H1 (cell line): ENCODE data around the gene ARHGAP26. TPM values are rescaled to one million over a fixed set of nuclear protein-coding genes. Genes with fewer than 3 reads are reported as not detected.
A peak's percentile ranks its signal among the peaks of the same experiment; 100 is the strongest.

Experiments used
- CTCF ChIA-PET: fragments of 300-600 bp; sonication (Branson Sonifier 250); formaldehyde crosslinking; loops from one replicate; lab custom pipeline; 2021; ENCODE audit not compliant: partially characterized antibody; lab: Charles Lee
- POLR2A ChIA-PET: fragments of 300-600 bp; sonication (Branson Sonifier 250); formaldehyde crosslinking; loops from one replicate; lab custom pipeline; 2021; ENCODE audit warnings: inconsistent platforms; ENCODE audit not compliant: partially characterized antibody; lab: Charles Lee
- DNase-seq, 2 experiments: peaks; one replicate each; pipeline versions ENCODE4 v3.0.0 to v3.0.0-alpha.2; 2010 to 2022; ENCODE audit warnings: low spot score in 2 of 2, low read depth in 1 of 2, mixed read lengths in 1 of 2
- FAIRE-seq: peaks from 2 replicates; lab custom pipeline; 2011; peaks lifted over from hg19 to GRCh38; lab: Jason Lieb, UNC
- H2AFZ ChIP-seq: 2 replicates; pipeline ENCODE4 v1.8.1; 2012; ENCODE audit warnings: low read length, inconsistent platforms
- H2AK5ac ChIP-seq: 2 replicates; pipeline ENCODE4 v1.6.1; 2013; ENCODE audit warnings: low read depth, low read length
- H2BK120ac ChIP-seq: replicated peaks from 2 replicates; pipeline ENCODE3; 2013; ENCODE audit warnings: low read depth, low read length, inconsistent platforms
- H2BK12ac ChIP-seq: 2 replicates; pipeline ENCODE4 v1.6.1; 2013; ENCODE audit warnings: low read depth, low read length
- H2BK15ac ChIP-seq: 2 replicates; pipeline ENCODE4 v1.6.1; 2013; ENCODE audit warnings: low read length
- H2BK20ac ChIP-seq: 2 replicates; pipeline ENCODE4 v1.6.1; 2013; ENCODE audit warnings: low read length
- H2BK5ac ChIP-seq: 2 replicates; pipeline ENCODE4 v1.6.1; 2013; ENCODE audit warnings: low read depth, low read length
- H3K14ac ChIP-seq: 2 replicates; pipeline ENCODE4 v1.6.1; 2013; ENCODE audit warnings: inconsistent platforms; ENCODE audit not compliant: insufficient read length
- H3K18ac ChIP-seq: 2 replicates; pipeline ENCODE4 v1.6.1; 2013; ENCODE audit warnings: low read length; ENCODE audit errors: extremely low read depth
- H3K23ac ChIP-seq: 2 replicates; pipeline ENCODE4 v1.6.1; 2013; ENCODE audit warnings: inconsistent platforms; ENCODE audit not compliant: insufficient read length
- H3K23me2 ChIP-seq: 2 replicates; pipeline ENCODE4 v1.6.1; 2013; ENCODE audit warnings: low read depth, low read length
- H3K27ac ChIP-seq: 2 replicates; pipeline ENCODE4 v1.6.1; 2011; ENCODE audit warnings: low read depth, low read length, inconsistent platforms
- H3K27me3 ChIP-seq, 4 experiments: replicated peaks in 1 of 4; 1 replicate in 1 of 4; 2 replicates in 3 of 4; pipeline versions ENCODE4 v1.6.1 to v1.8.1; 2011 to 2013; ENCODE audit warnings: low read length in 3 of 4, mild to moderate bottlenecking in 3 of 4, inconsistent platforms in 2 of 4, mixed read lengths in 2 of 4, moderate library complexity in 1 of 4; ENCODE audit not compliant: control insufficient read depth in 3 of 4, insufficient read depth in 3 of 4; ENCODE audit errors: extremely low read depth in 1 of 4
- H3K36me3 ChIP-seq, 4 experiments: 2 replicates each; pipeline versions ENCODE4 v1.6.1 to v1.8.1; 2011 to 2013; ENCODE audit warnings: mild to moderate bottlenecking in 4 of 4, low read length in 3 of 4, moderate library complexity in 2 of 4, control low read depth in 1 of 4, inconsistent platforms in 1 of 4; ENCODE audit not compliant: insufficient read depth in 4 of 4, control insufficient read depth in 2 of 4
- H3K4ac ChIP-seq: replicated peaks from 2 replicates; pipeline ENCODE3; 2013; ENCODE audit warnings: low read length, low read depth, mixed read lengths, inconsistent platforms; ENCODE audit not compliant: insufficient read length
- H3K4me1 ChIP-seq, 4 experiments: replicated peaks in 1 of 4; 1 replicate in 1 of 4; 2 replicates in 3 of 4; pipeline versions ENCODE4 v1.6.1 to v1.8.1; 2011 to 2013; ENCODE audit warnings: low read length in 3 of 4, inconsistent platforms in 2 of 4, mixed read lengths in 1 of 4; ENCODE audit not compliant: insufficient read depth in 4 of 4, control insufficient read depth in 3 of 4
- H3K4me2 ChIP-seq, 2 experiments: 2 replicates each; pipeline versions ENCODE4 v1.6.1 to v1.8.1; 2011 to 2013; ENCODE audit warnings: low read depth in 2 of 2, low read length in 2 of 2, control low read depth in 1 of 2, inconsistent platforms in 1 of 2, mild to moderate bottlenecking in 1 of 2; ENCODE audit not compliant: insufficient read depth in 1 of 2
- H3K4me3 ChIP-seq, 4 experiments: fragments of 200-600, 300-600 bp in 1 of 4; sonication (generic), shearing (Covaris generic), sonication (Bioruptor Twin) in 1 of 4; 2 replicates each; pipeline versions ENCODE4 v1.5.1 to v1.8.1; 2011 to 2016; ENCODE audit warnings: low read length in 4 of 4, low read depth in 3 of 4, control low read depth in 2 of 4, inconsistent platforms in 2 of 4, mild to moderate bottlenecking in 2 of 4, mixed read lengths in 1 of 4, moderate library complexity in 1 of 4; ENCODE audit not compliant: insufficient read depth in 2 of 4; ENCODE audit errors: extremely low read depth in 1 of 4
- H3K56ac ChIP-seq: replicated peaks from 2 replicates; pipeline ENCODE3; 2013; ENCODE audit warnings: low read depth, mild to moderate bottlenecking, mixed read lengths, low read length, inconsistent platforms; ENCODE audit not compliant: insufficient read length
- H3K79me1 ChIP-seq: 2 replicates; pipeline ENCODE4 v1.6.1; 2013; ENCODE audit warnings: low read depth, low read length, control low read depth
- H3K79me2 ChIP-seq, 2 experiments: 2 replicates each; pipeline versions ENCODE4 v1.6.1 to v1.8.1; 2012 to 2013; ENCODE audit warnings: low read length in 2 of 2, mild to moderate bottlenecking in 2 of 2, inconsistent platforms in 1 of 2; ENCODE audit not compliant: insufficient read depth in 2 of 2, control insufficient read depth in 1 of 2
- H3K9ac ChIP-seq, 4 experiments: replicated peaks in 1 of 4; 1 replicate in 1 of 4; 2 replicates in 3 of 4; pipeline versions ENCODE4 v1.6.1 to v1.8.1; 2011 to 2013; ENCODE audit warnings: low read depth in 3 of 4, low read length in 3 of 4, control low read depth in 2 of 4, mild to moderate bottlenecking in 2 of 4, moderate library complexity in 2 of 4, inconsistent platforms in 1 of 4; ENCODE audit errors: extremely low read depth in 1 of 4
- H3K9me3 ChIP-seq, 2 experiments: 2 replicates each; pipeline versions ENCODE4 v1.6.1 to v1.8.1; 2012 to 2013; ENCODE audit warnings: mild to moderate bottlenecking in 2 of 2, moderate library complexity in 2 of 2, control low read depth in 1 of 2, inconsistent platforms in 1 of 2, low read depth in 1 of 2, low read length in 1 of 2, mixed read lengths in 1 of 2; ENCODE audit not compliant: insufficient read depth in 2 of 2
- H4K20me1 ChIP-seq, 2 experiments: replicated peaks in 1 of 2; 2 replicates each; pipeline versions ENCODE3 to v1.8.1; 2011 to 2013; ENCODE audit warnings: inconsistent platforms in 2 of 2, low read length in 2 of 2, mild to moderate bottlenecking in 1 of 2; ENCODE audit not compliant: insufficient read depth in 2 of 2, control insufficient read depth in 1 of 2
- H4K5ac ChIP-seq: 2 replicates; pipeline ENCODE4 v1.6.1; 2013; ENCODE audit warnings: low read length, low read depth, mixed read lengths, inconsistent platforms; ENCODE audit not compliant: insufficient read length
- H4K8ac ChIP-seq: 2 replicates; pipeline ENCODE4 v1.8.0; 2013; ENCODE audit warnings: mild to moderate bottlenecking, moderate library complexity, low read length, inconsistent platforms; ENCODE audit not compliant: insufficient read depth; ENCODE audit errors: extremely low read depth
- H4K91ac ChIP-seq: replicated peaks from 2 replicates; pipeline ENCODE3; 2013; ENCODE audit warnings: low read length, mixed read lengths, inconsistent platforms; ENCODE audit not compliant: insufficient read length
- CREB1 ChIP-seq: IDR thresholded peaks from 2 replicates; pipeline ENCODE4 v1.6.1; 2012; ENCODE audit warnings: inconsistent platforms
- EZH2 ChIP-seq: fragments of 200-600 bp; sonication (generic); IDR thresholded peaks from 2 replicates; pipeline ENCODE4 v1.7.1; 2012; ENCODE audit warnings: low read depth, mild to moderate bottlenecking, moderate library complexity, low read length, inconsistent platforms; ENCODE audit not compliant: severe bottlenecking
- GABPA ChIP-seq: IDR thresholded peaks from 2 replicates; pipeline ENCODE4 v1.6.1; 2011; ENCODE audit warnings: mild to moderate bottlenecking, low read length, moderate library complexity, borderline replicate concordance; ENCODE audit not compliant: insufficient read depth
- KDM4A ChIP-seq: IDR thresholded peaks from one replicate; pipeline ENCODE4 v1.7.1; 2012; ENCODE audit warnings: low read depth, mild to moderate bottlenecking, moderate library complexity, low read length, inconsistent platforms; ENCODE audit not compliant: severe bottlenecking
- KDM5A ChIP-seq: fragments of 200-600 bp; IDR thresholded peaks from 2 replicates; pipeline ENCODE4 v1.7.1; 2012; ENCODE audit warnings: mild to moderate bottlenecking, low read length, inconsistent platforms, mixed read lengths
- POLR2AphosphoS5 ChIP-seq: IDR thresholded peaks from 2 replicates; pipeline ENCODE4 v1.6.1; 2011; ENCODE audit warnings: low read depth, low read length
- RNF2 ChIP-seq: fragments of 200-900, 300-1000 bp; sonication (generic); IDR thresholded peaks from 2 replicates; pipeline ENCODE4 v1.7.1; 2016; ENCODE audit warnings: borderline replicate concordance, low read depth, mild to moderate bottlenecking, antibody characterized with exemption, low read length; ENCODE audit not compliant: poor library complexity, severe bottlenecking; ENCODE audit errors: missing control alignments
- WGBS, 2 experiments: shearing (Covaris generic) in 1 of 2; methylation state at CpG; one replicate each; pipeline versions ENCODE4 v1.1.6 to v1.1.7; 2013 to 2015; ENCODE audit warnings: low lambda C conversion rate in 2 of 2, mixed read lengths in 2 of 2, inconsistent platforms in 1 of 2, low coverage in 1 of 2, missing lambda C conversion rate in 1 of 2; ENCODE audit not compliant: insufficient replicate concordance in 2 of 2, insufficient coverage in 1 of 2, insufficient read length in 1 of 2; ENCODE audit errors: extremely low coverage in 1 of 2, missing lambda C conversion rate in 1 of 2; 5-methylcytosine and 5-hydroxymethylcytosine counted together
- polyA plus RNA-seq, 7 experiments: library from polyadenylated mRNA; depleted of rRNA in 3 of 7; stranded (reverse) in 5 of 7; unstranded in 2 of 7; fragments of >200 nt in 5 of 7; fragments of 200-250 nt in 2 of 7; gene quantifications; 1 replicate in 5 of 7; 2 replicates in 1 of 7; 4 replicates in 1 of 7; pipeline versions ENCODE4 v1.2.1 to v1.2.3, GENCODE V29; 2011 to 2013; ENCODE audit warnings: missing spikeins in 2 of 7, mixed read lengths in 2 of 7
- total RNA-seq: library from RNA; stranded (reverse); fragmentation: NEBNext Ultra II Directional; extraction: Animal tissue kit (Norgen Biotek cat#: 25700); gene quantifications from 2 replicates; pipeline ENCODE4 v1.2.1, GENCODE V29; 2021
- TF ChIP-seq, protein P1 (sequence below): IDR thresholded peaks from 2 replicates; pipeline ENCODE4 v1.6.1; 2011; ENCODE audit warnings: low read length, improper control_type of control experiment
- TF ChIP-seq, protein P2 (sequence below): IDR thresholded peaks from 2 replicates; pipeline ENCODE4 v1.6.1; 2011; ENCODE audit warnings: low read depth, mild to moderate bottlenecking, low read length; ENCODE audit not compliant: insufficient read depth
- TF ChIP-seq, protein P3 (sequence below): IDR thresholded peaks from 2 replicates; pipeline ENCODE4 v1.6.1; 2012; ENCODE audit warnings: inconsistent platforms

ARHGAP26 gene
- total and polyA plus RNA-seq, 2 of the 8 experiments (the other 6 are each of a cell fraction or from before 2014, with no cell fraction given), result 7.1 to 24.8 TPM

DNA sequence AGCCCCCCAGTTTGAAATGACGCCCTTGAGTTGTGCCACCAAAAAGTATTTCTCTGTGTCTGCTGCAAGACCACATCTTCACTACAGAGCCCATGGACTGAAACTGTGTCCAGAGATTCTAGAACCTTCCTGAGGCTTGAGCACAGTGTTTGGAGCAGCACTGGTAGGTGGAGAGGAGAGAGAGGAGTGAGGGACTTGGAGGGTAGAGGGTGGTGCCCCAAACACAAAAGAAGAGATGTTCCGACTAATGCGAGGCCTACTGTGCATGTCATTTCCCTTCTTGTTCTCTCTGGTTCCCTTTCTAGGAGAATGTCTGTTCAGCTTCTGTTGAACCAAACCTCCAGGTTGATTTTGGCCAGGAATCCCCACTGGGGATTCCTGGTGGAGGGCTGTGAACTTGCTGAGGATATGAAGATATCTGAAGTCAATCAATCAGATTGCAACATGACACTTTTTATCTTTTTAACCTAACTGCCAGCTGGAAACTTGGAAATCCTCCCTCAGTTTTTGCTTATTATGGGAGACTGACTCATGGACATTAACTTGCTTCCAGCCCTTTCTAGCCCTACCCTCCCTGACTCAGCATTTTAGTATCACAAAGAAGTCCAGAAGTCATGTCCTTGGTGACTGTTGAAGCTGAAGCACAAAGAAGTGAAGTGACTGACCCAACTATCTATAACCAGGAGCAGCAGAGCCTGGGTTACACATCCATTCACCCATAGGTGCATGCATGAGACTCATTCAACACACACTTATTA, 478.8 kb downstream of the ARHGAP26 start:
- POLR2A ChIA-PET, result no interaction called here
- H2BK15ac ChIP-seq, result 0 out of 2 replicates have a peak overlapping the region, but pooled peaks have one; percentile 10
- TF ChIP-seq, protein P1, sequence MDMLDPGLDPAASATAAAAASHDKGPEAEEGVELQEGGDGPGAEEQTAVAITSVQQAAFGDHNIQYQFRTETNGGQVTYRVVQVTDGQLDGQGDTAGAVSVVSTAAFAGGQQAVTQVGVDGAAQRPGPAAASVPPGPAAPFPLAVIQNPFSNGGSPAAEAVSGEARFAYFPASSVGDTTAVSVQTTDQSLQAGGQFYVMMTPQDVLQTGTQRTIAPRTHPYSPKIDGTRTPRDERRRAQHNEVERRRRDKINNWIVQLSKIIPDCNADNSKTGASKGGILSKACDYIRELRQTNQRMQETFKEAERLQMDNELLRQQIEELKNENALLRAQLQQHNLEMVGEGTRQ, result no peak
- no peak for TF ChIP-seq EZH2
- TF ChIP-seq, protein P2, sequence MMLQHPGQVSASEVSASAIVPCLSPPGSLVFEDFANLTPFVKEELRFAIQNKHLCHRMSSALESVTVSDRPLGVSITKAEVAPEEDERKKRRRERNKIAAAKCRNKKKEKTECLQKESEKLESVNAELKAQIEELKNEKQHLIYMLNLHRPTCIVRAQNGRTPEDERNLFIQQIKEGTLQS, result no peak
- no peak for TF ChIP-seq POLR2AphosphoS5
- TF ChIP-seq, protein P3, sequence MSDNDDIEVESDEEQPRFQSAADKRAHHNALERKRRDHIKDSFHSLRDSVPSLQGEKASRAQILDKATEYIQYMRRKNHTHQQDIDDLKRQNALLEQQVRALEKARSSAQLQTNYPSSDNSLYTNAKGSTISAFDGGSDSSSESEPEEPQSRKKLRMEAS, result no peak
- TF ChIP-seq RNF2, result no peak
- no peak for TF ChIP-seq GABPA
- no peak for TF ChIP-seq KDM5A
- TF ChIP-seq CREB1, result no peak
- TF ChIP-seq KDM4A, result no peak

More for the DNA sequence above, 478.8 kb downstream of the ARHGAP26 start:
- no peak overlapping the region for H3K4me2 ChIP-seq
- H2BK20ac ChIP-seq, result no peak overlapping the region
- no peaks in the 10 kb centered on the region for H3K36me3 ChIP-seq
- no peak overlapping the region for H4K91ac ChIP-seq
- DNase-seq (no peak), FAIRE-seq (no peak)
- no peak overlapping the region for H2BK120ac ChIP-seq
- peaks cover 0 to 4% of the 10 kb centered on the region in 2 experiments for H4K20me1 ChIP-seq
- no peak overlapping the region for H3K14ac ChIP-seq
- no peak overlapping the region for H3K18ac ChIP-seq
- H3K23me2 ChIP-seq, result peaks cover 7% of the 10 kb centered on the region; the same call in 1 of the 2 replicates
- no peak overlapping the region for H3K56ac ChIP-seq
- H2AFZ ChIP-seq, result no peak overlapping the region
- no peak overlapping the region for H3K9ac ChIP-seq
- CTCF ChIA-PET, result no interaction called here
- H2BK5ac ChIP-seq, result no peak overlapping the region
- no peak overlapping the region for H4K8ac ChIP-seq
- 0 out of 4 replicates have a peak, but pooled peaks cover 0 to 2% of the 10 kb centered on the region in 2 experiments for H3K9me3 ChIP-seq
- H3K27ac ChIP-seq, result no peak overlapping the region
- H3K4me1 ChIP-seq, result 0 out of 7 replicates have a peak, but pooled peaks cover 0 to 2% (median 0%) of the 10 kb centered on the region in 4 experiments
- H3K79me1 ChIP-seq, result no peaks in the 10 kb centered on the region
- H3K23ac ChIP-seq, result no peak overlapping the region
- no peaks in the 10 kb centered on the region for H3K79me2 ChIP-seq
- WGBS, 2 experiments, result 98% methylated on average over 3 of the region's 3 CpGs; no CpG with 5 or more reads in 1 of the 2 experiments
- no peak overlapping the region for H2BK12ac ChIP-seq
- no peak overlapping the region for H2AK5ac ChIP-seq
- H3K27me3 ChIP-seq, result no peaks in the 10 kb centered on the region
- no peak overlapping the region for H3K4me3 ChIP-seq
- no peak overlapping the region for H3K4ac ChIP-seq
- H4K5ac ChIP-seq, result no peak overlapping the region
